ENCODE measurements around the gene USP3.
"Not testable (repeated sequence)": the region's sequence is repeated elsewhere in the genome, so short reads cannot be mapped to it uniquely, and the experiment has no call there.

The USP3 gene

GRCh38 chr15:63531586-63531985 lies 27.2 kb downstream of the USP3 start:
- TF ChIP-seq, protein P1, sequence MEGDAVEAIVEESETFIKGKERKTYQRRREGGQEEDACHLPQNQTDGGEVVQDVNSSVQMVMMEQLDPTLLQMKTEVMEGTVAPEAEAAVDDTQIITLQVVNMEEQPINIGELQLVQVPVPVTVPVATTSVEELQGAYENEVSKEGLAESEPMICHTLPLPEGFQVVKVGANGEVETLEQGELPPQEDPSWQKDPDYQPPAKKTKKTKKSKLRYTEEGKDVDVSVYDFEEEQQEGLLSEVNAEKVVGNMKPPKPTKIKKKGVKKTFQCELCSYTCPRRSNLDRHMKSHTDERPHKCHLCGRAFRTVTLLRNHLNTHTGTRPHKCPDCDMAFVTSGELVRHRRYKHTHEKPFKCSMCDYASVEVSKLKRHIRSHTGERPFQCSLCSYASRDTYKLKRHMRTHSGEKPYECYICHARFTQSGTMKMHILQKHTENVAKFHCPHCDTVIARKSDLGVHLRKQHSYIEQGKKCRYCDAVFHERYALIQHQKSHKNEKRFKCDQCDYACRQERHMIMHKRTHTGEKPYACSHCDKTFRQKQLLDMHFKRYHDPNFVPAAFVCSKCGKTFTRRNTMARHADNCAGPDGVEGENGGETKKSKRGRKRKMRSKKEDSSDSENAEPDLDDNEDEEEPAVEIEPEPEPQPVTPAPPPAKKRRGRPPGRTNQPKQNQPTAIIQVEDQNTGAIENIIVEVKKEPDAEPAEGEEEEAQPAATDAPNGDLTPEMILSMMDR (IDR thresholded peaks at IDR 0.05): no peak
- Histone ChIP-seq H3K4me3 (no peak overlapping the region), H3K27ac (no peak overlapping the region)
- no peak for DNase-seq (ENCODE audit: low spot score)

DNA sequence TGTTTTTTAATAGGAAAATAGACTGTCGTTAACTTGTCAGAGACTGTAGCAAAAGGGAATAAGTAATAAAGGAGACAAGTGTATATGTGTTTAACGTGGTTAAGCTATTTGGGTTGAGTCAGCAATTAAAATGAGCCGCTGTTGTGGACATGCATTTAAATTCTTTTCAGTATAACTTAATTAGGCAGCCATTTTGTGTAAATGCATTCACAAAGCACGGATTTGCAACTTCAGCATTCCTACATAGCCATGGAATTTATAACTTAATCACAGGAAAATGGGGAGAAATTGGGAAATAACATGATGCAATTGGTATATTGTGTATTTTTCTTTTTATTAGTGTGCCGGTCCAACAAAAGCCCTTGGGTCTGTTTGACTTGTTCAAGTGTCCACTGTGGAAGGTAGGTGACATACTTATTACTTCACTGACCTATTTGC lies 27.9 kb downstream of the USP3 start:
- no peak overlapping the region for H3K27ac ChIP-seq
- DNase-seq (ENCODE audit: low spot score): no peak
- H3K4me3 ChIP-seq: no peak overlapping the region
- TF ChIP-seq, protein P1 (IDR thresholded peaks at IDR 0.05): no peak

- not testable (repeated sequence) for H3K4me3 ChIP-seq; H3K27ac ChIP-seq; DNase-seq (ENCODE audit: low spot score)
Measured at GRCh38 chr15:63534888-63535287, 30.5 kb downstream of the USP3 start.

DNA sequence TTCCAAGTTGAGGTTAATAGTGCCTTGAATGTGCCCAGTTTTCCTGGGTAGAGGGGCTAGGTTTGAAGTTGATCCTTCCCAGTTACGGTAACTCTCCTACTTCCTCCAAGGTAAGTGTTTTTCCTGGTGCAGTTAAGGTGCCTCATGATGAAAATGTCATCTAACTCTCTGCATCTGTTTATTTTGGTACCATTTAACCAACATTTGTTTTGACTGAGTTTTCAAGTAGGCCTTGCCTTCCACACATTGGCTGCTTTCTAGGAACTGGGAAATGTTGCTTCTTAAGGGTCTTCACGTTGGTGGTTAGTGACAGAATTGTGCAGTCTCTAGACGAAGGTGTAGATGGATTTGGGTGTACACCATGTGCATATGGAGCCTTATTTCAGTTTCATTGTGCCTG lies 31.3 kb downstream of the USP3 start:
- TF ChIP-seq, protein P1 (IDR thresholded peaks at IDR 0.05): no peak
- H3K4me3 ChIP-seq: no peak overlapping the region
- no peak overlapping the region for H3K27ac ChIP-seq
- no peak for DNase-seq (ENCODE audit: low spot score)

- no peak for DNase-seq (ENCODE audit: low spot score)
- Histone ChIP-seq H3K27ac (no peak overlapping the region), H3K4me3 (no peak overlapping the region)
- TF ChIP-seq, protein P1 (IDR thresholded peaks at IDR 0.05): no peak
Measured at GRCh38 chr15:63538876-63539275, 34.5 kb downstream of the USP3 start.

- Histone ChIP-seq H3K27ac (no peak overlapping the region), H3K4me3 (no peak overlapping the region)
- no peak for DNase-seq (ENCODE audit: low spot score)
- TF ChIP-seq, protein P1 (IDR thresholded peaks at IDR 0.05): no peak
Measured at GRCh38 chr15:63539521-63539920, 35.1 kb downstream of the USP3 start.

DNA sequence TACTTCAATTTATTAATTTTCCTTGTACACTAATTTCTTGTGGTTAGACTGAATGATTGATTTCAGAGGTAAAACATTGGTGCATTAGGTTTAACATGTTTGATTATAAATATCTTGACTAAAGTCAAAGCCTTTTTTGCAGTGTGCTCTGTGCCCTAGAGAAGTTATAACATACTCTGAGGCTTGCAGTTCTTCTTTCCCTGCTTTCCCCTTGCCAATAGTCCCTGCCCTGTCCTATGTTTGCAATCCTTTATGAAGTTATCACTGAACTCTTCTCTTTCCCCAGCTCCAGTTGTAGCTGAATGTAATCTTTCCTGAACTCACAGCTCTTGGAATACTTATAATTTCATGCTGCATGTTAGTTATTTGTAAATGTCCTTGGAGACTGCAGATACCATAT lies 35.6 kb downstream of the USP3 start:
- TF ChIP-seq, protein P1 (IDR thresholded peaks at IDR 0.05): no peak
- DNase-seq (ENCODE audit: low spot score): no peak
- Histone ChIP-seq H3K4me3 (no peak overlapping the region), H3K27ac (no peak overlapping the region)

- DNase-seq (ENCODE audit: low spot score): no peak
- no peak overlapping the region for H3K4me3 ChIP-seq
- no peak overlapping the region for H3K27ac ChIP-seq
- TF ChIP-seq, protein P1 (IDR thresholded peaks at IDR 0.05): no peak
Measured at GRCh38 chr15:63540449-63540848, 36.1 kb downstream of the USP3 start.

Data from coronary artery (tissue), 2 donors.